ENCODE results near the gene KANK3.
A peak's percentile ranks its signal among the peaks of the same experiment; 100 is the strongest.
"Not testable (repeated sequence)": the region's sequence is repeated elsewhere in the genome, so short reads cannot be mapped to it uniquely, and the experiment has no call there.

Gene KANK3

DNA sequence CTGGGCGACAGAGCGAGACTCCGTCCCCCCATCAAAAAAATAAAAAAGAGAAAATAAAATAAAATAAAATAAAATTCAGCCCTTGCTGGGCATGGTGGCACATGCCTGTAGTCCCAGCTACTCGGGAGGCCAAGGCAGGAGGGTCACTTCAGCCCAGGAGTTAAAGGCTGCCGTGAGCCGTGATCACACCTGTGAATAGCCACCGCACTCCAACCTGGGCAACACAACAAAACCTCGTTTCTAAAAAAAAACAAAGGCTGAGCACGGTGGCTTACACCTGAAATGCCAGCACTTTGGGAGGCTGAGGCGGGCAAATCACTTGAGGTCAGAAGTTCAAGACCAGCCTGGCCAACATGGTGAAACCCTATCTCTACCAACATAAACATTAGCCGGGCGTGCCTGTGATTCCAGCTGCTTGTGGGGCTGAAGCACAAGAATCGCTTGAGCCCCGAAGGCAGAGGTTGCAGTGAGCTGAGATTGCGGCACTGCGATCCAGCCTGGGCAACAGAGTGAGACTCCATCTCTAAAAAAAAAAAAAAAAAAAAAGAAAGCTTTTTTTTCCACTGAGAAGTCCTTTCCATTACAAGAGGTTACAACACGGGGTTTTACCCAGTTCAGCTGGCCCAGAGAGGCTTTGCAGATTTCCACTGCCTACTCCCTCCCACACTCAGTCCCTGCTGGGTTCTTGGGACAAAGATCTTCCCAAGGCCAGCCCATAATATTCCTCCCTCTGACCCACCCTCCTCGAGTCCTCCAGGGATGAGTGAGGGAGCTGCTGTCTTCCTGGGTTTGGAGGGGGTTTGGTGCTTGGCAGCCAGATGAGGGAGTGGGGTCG lies 27.3 kb upstream of the KANK3 start:
- no peak for DNase-seq (ENCODE audit: low spot score)

- peak; percentile 92 for DNase-seq (ENCODE audit: low spot score)
Observed at GRCh38 chr19:8367327-8368001, 24.4 kb upstream of the KANK3 start.

- no peak for DNase-seq (ENCODE audit: low spot score)
Observed at GRCh38 chr19:8366961-8367326, 23.9 kb upstream of the KANK3 start.

- DNase-seq (ENCODE audit: low spot score) = no peak
Observed at GRCh38 chr19:8366121-8366581, 23.1 kb upstream of the KANK3 start.

DNA sequence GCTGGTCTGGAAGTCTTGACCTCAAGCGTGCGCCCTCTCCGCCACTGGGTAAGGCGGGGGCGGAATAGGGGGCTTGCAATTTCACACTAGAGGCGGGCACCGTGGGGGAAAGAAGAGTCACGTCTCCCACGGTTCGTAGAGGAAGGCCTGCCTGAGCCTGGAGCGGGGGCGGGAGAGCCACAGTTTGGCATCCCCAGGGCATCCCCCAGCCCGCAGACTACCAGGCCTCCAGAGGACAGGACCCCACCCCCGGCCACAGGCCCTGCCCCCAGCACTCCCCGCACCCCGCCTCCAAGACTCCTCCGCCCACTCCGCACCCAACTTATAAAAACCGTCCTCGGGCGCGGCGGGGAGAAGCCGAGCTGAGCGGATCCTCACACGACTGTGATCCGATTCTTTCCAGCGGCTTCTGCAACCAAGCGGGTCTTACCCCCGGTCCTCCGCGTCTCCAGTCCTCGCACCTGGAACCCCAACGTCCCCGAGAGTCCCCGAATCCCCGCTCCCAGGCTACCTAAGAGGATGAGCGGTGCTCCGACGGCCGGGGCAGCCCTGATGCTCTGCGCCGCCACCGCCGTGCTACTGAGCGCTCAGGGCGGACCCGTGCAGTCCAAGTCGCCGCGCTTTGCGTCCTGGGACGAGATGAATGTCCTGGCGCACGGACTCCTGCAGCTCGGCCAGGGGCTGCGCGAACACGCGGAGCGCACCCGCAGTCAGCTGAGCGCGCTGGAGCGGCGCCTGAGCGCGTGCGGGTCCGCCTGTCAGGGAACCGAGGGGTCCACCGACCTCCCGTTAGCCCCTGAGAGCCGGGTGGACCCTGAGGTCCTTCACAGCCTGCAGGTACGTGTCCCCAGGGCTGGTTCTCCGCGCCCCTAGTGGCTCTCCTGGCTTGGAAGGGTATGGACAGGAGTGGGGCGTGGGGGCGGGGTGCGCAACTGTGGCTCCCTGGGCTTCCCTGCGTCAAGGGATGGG lies 21.0 kb upstream of the KANK3 start, which contains the start of gene ANGPTL4:
Gene ANGPTL4 (plus strand): TSS at position 353 of the 969 bp plus-strand sequence. CDS start 167 bp downstream, at position 520.
- DNase-seq (ENCODE audit: low spot score) = peak; percentile 85

- peak; percentile 93 for DNase-seq (ENCODE audit: low spot score)
Observed at GRCh38 chr19:8361921-8362793, 19.1 kb upstream of the KANK3 start.

DNA sequence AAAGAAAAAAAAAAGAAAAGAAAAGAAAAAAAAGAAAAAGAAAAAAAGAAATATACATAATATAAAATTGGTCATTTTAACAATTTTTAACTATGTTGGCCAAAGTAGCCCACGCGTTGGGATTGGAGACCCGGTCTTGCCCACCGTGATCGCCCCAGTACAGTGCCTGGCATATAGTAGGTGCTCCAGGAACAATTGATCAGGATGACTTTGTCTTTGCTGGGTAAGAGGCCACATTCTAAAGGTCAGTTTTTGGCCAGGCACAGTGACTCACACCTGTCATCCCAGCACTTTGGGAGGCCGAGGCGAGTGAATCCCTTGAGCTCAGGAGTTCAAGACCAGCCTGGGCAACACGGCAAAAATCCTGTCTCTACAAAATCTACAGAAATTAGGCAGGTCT lies 17.1 kb upstream of the KANK3 start:
- no peak for DNase-seq (ENCODE audit: low spot score)

DNA sequence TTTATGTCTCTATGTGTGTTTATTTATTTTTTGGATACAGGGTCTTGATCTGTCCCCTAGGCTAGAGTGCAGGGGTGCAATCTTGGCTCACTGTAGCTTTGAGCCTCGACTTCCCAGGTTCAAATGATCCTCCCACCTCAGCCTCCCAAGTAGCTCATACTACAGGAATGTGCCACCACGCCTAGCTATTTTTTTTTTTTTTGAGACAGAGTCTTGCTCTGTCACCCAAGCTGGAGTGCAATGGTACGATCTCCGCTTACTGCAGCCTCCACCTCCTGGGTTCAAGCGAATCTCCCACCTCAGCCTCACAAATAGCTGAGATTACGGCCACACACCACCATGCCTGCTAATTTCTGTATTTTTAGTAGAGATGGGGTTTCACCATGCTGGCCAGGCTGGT lies 15.9 kb upstream of the KANK3 start:
- DNase-seq (ENCODE audit: low spot score) = no peak

DNA sequence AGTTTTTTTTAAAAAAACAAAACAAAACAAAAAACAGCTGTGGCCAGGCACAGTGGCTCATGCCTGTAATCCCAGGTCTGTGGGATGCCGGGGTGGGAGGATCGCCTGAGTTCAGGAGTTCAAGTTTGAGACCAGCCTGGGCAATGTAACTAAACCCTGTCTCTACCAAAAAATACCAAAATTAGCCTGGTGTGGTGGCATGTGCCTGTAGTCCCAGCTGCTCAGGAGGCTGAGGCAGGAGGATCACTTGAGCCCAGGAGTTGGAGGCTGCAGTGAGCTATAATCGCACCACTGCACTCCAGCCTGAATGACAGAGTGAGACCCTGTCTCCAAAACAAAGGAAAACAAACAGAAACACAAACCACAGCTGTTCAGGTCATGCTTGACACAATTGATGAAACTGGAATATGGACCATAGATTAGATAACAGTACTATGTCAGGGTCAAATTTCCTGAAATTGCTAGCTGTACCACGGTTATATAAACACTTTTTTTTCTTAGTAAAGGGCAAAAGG lies 14.0 kb upstream of the KANK3 start:
- no peak for DNase-seq (ENCODE audit: low spot score)

DNA sequence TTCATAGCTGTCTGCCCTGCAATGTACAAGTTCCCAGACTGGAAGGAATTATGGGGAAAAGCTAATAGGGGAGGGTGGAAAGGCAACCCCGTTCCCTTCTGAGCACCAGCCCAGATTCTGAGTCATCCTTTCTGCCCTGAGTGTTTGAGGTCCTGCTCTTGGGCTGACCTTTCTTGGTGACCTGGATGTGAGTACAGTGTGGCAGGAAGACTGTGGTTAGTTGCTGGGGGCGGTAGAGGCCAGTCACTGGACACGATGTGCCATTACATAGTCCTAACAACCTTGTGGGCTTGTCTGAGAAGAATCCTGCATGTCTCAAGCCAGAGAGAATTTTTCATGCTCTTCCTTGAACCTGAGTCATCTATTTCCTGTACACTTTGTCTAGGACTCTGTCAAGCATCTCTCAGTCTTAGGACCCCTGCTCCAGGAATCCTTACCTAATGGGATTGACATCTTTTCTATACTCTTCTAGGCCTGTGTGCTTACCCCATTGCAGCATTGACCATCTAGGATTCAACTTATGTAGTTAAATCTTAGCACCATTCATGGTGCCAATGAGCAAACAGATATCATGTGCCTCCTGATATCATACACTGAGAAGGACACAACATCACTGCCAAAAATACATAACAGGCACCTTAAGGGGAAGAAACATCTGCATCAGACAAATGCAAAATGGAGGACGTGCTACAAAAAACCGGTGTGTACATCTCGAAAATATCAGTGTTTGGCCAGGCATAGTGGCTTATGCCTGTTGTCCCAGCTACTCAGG lies 12.8 kb upstream of the KANK3 start:
- DNase-seq (ENCODE audit: low spot score) = peak; percentile 78

DNA sequence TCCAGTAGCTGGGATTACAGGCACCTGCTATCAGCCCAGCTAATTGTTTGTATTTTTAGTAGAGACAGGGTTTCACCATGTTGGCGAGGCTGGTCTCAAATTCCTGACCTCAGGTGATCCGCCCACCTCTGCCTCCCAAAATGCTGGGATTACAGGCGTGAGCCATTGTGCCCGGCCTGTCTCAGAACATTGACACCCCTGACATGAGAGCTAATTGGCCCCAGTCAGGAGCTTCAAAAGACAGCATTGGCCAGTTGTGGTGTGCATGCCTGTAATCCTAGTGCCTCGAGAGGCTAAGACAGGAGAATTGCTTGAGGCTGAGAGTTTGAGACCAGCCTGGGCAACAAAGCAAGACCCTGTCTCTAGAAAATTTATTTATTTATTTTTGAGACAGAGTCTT lies 9.8 kb upstream of the KANK3 start:
- not testable (repeated sequence) for DNase-seq (ENCODE audit: low spot score)

- DNase-seq (ENCODE audit: low spot score) = no peak
Observed at GRCh38 chr19:8352134-8352827, 9.2 kb upstream of the KANK3 start.

- DNase-seq (ENCODE audit: low spot score) = not testable (repeated sequence)
Observed at GRCh38 chr19:8349629-8350372, 6.7 kb upstream of the KANK3 start.

GRCh38 chr19:8343483-8343844 lies 402 bp upstream of the KANK3 start:
- DNase-seq (ENCODE audit: low spot score) = no peak

DNA sequence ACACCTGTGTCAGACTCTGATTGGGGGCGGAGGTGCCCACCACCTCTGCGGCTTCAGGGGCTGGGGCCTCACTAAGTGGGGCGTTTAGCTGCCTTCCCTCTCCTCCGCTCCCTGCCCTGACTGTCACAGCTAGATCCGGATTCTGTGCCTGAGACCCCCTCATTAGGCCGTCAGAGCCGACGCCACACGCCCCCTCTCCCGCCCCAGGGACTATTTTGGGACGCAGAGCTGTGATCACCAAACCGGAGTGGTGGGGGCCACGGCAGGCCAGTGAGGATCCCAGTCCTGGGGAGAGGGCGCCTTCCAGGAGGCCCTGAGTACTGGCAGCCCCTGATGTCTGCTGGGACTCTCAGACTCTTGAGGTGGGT lies 762 bp downstream of the KANK3 start:
- no peak for DNase-seq (ENCODE audit: low spot score)

DNA sequence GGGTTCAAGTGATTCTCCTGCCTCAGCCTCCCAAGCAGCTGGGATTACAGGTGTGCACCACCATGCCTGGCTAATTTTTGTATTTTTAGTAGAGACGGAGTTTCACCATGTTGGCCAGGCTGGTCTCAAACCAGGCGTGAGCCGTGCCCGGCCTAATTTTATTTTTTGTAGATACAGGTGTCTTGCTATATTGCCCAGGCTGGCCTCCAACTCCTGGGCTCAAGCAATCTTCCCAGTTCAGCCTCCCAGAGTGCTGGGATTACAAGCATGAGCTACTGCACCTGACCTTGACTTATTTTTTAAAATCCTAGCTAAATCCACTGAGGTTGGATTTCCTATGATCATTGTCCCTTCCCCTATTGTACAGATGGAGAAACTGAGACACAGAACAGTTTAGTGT lies 1.6 kb downstream of the KANK3 start:
- not testable (repeated sequence) for DNase-seq (ENCODE audit: low spot score)

DNA sequence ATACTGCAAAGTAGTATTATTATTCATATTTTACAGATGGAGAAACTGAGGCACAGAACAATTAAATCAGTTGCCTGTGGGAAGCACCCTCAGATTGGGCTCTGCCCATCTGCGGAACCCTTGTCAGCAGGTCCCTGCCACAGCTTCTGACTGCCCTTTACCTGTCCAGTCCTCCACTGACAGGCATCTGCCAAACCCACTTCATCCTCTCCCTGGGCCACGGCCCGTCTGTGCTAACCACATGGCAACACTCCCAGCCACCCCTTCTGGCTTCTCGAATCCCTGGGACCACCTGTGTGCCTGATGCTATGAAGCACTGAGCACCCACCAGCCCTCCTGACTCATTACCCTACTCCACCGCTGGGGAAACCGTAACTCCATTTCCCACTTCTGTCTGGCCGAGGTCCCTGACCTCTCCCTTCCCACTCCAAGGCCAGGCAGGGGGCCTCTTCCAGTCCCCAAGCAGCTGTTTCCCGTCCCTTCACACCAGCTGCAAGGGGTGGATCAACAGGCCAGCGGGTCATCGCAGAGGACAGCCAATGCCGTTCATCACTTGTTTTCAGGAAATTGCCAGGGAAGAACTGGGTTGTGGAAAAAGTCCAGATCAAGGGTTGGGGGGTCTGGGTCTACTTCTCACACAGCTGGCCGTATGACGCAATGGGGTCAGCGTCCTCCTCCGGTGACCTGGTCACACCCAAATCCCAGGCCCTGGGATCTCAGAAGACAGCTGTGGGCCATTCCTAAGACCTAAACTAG lies 2.5 kb downstream of the KANK3 start:
- DNase-seq (ENCODE audit: low spot score) = no peak

- DNase-seq (ENCODE audit: low spot score) = no peak
Observed at GRCh38 chr19:8338835-8339234, 4.2 kb downstream of the KANK3 start.

Data from AG08396 (cell line).